HCT116 (cell line): Measurements from ENCODE around the gene IL31RA. TPM values are rescaled to one million over a fixed set of nuclear protein-coding genes. Genes with fewer than 3 reads are reported as not detected.

Source experiments
- ATAC-seq: fragments of 200-7000 bp; cut with Tn5 transposase; 2 replicates; pipeline ENCODE4 v1.9.1; 2020; ENCODE audit warnings: mild to moderate bottlenecking, moderate library complexity
- BruUV-seq: library from RNA; stranded (reverse); fragments of 400-500 nt; replicated peaks from 2 replicates; lab custom pipeline; 2021; lab: Mats Ljungman, UMichigan
- CTCF ChIA-PET: fragments of 300-600 bp; sonication (Branson Sonifier 250); formaldehyde crosslinking; loops from one replicate; lab custom pipeline; 2021; ENCODE audit warnings: antibody characterized with exemption; lab: Charles Lee
- POLR2A ChIA-PET: fragments of 300-600, 350-600 bp; sonication (Branson Sonifier 250); formaldehyde crosslinking; loops from one replicate; lab custom pipeline; 2021; ENCODE audit warnings: antibody characterized with exemption; lab: Charles Lee
- RAD21 ChIA-PET, 2 experiments: fragments of 300-600 bp; sonication (Branson Sonifier 250); formaldehyde crosslinking; loops; one replicate each; lab custom pipeline; 2023; ENCODE audit warnings: low total read pairs in 2 of 2; ENCODE audit not compliant: uncharacterized antibody in 2 of 2, unreplicated experiment in 2 of 2, low non-redundant PET in 1 of 2; lab: Charles Lee
- DNase-seq: peaks from one replicate; pipeline ENCODE4 v3.0.0-alpha.2; 2010; ENCODE audit warnings: low read depth, low spot score
- H2AFZ ChIP-seq: fragments of 200-600 bp; shearing (Covaris generic), sonication (generic); 2 replicates; pipeline ENCODE4 v1.6.1; 2017; ENCODE audit warnings: low read depth, mixed run types, mixed read lengths, antibody characterized with exemption, low read length; ENCODE audit not compliant: poor library complexity, severe bottlenecking
- H3K27ac ChIP-seq: 2 replicates; pipeline ENCODE4 v1.5.1; 2012; ENCODE audit warnings: low read depth, low read length
- H3K27me3 ChIP-seq: fragments of 200-600 bp; sonication (generic); 2 replicates; pipeline ENCODE4 v1.6.1; 2016; ENCODE audit warnings: mixed run types, low read length, mixed read lengths; ENCODE audit not compliant: insufficient read depth
- H3K36me3 ChIP-seq, 2 experiments: fragments of 200-500 bp in 1 of 2; fragments of 200-600 bp in 1 of 2; sonication (Bioruptor generic) in 1 of 2; sonication (generic) in 1 of 2; 2 replicates each; pipeline versions ENCODE4 v1.5.1 to v1.6.1; 2014 to 2016; ENCODE audit warnings: low read length in 2 of 2, inconsistent platforms in 1 of 2, mixed read lengths in 1 of 2, mixed run types in 1 of 2; ENCODE audit not compliant: insufficient read depth in 2 of 2, control insufficient read depth in 1 of 2
- H3K4me1 ChIP-seq, 2 experiments: fragments of 200-600 bp in 1 of 2; sonication (generic) in 1 of 2; 2 replicates each; pipeline versions ENCODE4 v1.5.1 to v1.6.1; 2012 to 2017; ENCODE audit warnings: low read length in 2 of 2, inconsistent platforms in 1 of 2, mild to moderate bottlenecking in 1 of 2, mixed read lengths in 1 of 2, mixed run types in 1 of 2, moderate library complexity in 1 of 2; ENCODE audit not compliant: insufficient read depth in 2 of 2, control insufficient read depth in 1 of 2
- H3K4me2 ChIP-seq: fragments of 200-600 bp; sonication (generic); 2 replicates; pipeline ENCODE4 v1.6.1; 2017; ENCODE audit warnings: mixed run types, low read length, mixed read lengths
- H3K4me3 ChIP-seq, 2 experiments: fragments of 200-600 bp in 1 of 2; sonication (generic) in 1 of 2; replicated peaks in 1 of 2; 2 replicates each; pipeline ENCODE4 v1.5.1; 2011 to 2016; ENCODE audit warnings: low read length in 2 of 2, control low read depth in 1 of 2, low read depth in 1 of 2, mild to moderate bottlenecking in 1 of 2, mixed read lengths in 1 of 2, mixed run types in 1 of 2
- H3K79me2 ChIP-seq: fragments of 200-600 bp; sonication (generic); 2 replicates; pipeline ENCODE4 v1.6.1; 2017; ENCODE audit warnings: mild to moderate bottlenecking, mixed run types, low read length, moderate library complexity, mixed read lengths; ENCODE audit not compliant: insufficient read depth
- H3K9ac ChIP-seq: fragments of 200-600 bp; sonication (generic); 2 replicates; pipeline ENCODE4 v1.6.1; 2016; ENCODE audit warnings: low read length, mixed read lengths
- H3K9me2 ChIP-seq: fragments of 200-600 bp; sonication (generic), shearing (Covaris generic); 2 replicates; pipeline ENCODE4 v1.6.1; 2017; ENCODE audit warnings: mixed run types, mild to moderate bottlenecking, moderate library complexity; ENCODE audit not compliant: insufficient read depth
- H3K9me3 ChIP-seq, 2 experiments: fragments of 200-500 bp in 1 of 2; fragments of 200-600 bp in 1 of 2; sonication (Bioruptor generic) in 1 of 2; sonication (generic) in 1 of 2; 2 replicates each; pipeline ENCODE4 v1.6.1; 2014 to 2017; ENCODE audit warnings: low read length in 2 of 2, mixed read lengths in 2 of 2, inconsistent platforms in 1 of 2, low read depth in 1 of 2, mild to moderate bottlenecking in 1 of 2, mixed run types in 1 of 2, moderate library complexity in 1 of 2; ENCODE audit not compliant: control insufficient read depth in 1 of 2, insufficient read depth in 1 of 2
- H4K20me1 ChIP-seq: fragments of 200-600 bp; sonication (generic), shearing (Covaris generic); 2 replicates; pipeline ENCODE4 v1.6.1; 2017; ENCODE audit warnings: mixed run types, mild to moderate bottlenecking, moderate library complexity; ENCODE audit not compliant: insufficient read depth
- CBX3 ChIP-seq: IDR thresholded peaks from 2 replicates; pipeline ENCODE4 v1.6.1; 2012; ENCODE audit warnings: low read depth
- MAX ChIP-seq: IDR thresholded peaks from 2 replicates; pipeline ENCODE4 v1.6.1; 2012
- POLR2A ChIP-seq: IDR thresholded peaks from 2 replicates; pipeline ENCODE4 v1.7.0; 2011; ENCODE audit warnings: borderline replicate concordance; ENCODE audit not compliant: insufficient read depth, insufficient read length; ENCODE audit errors: extremely low read depth
- POLR2AphosphoS5 ChIP-seq: IDR thresholded peaks from 2 replicates; pipeline ENCODE4 v1.6.1; 2011; ENCODE audit warnings: mild to moderate bottlenecking, low read depth, low read length, moderate library complexity
- REST ChIP-seq: IDR thresholded peaks from 2 replicates; pipeline ENCODE4 v1.6.1; 2012; ENCODE audit warnings: low read depth
- YY1 ChIP-seq: IDR thresholded peaks from 2 replicates; pipeline ENCODE4 v1.6.1; 2011; ENCODE audit warnings: low read length, low read depth, moderate library complexity, mild to moderate bottlenecking; ENCODE audit not compliant: insufficient replicate concordance; ENCODE audit errors: extremely low read depth
- ZFX ChIP-seq: fragments of 450-650 bp; IDR thresholded peaks from 2 replicates; pipeline ENCODE4 v1.6.1; 2017
- ZNF274 ChIP-seq: fragments of 200-500 bp; sonication (Bioruptor generic); IDR thresholded peaks from 2 replicates; pipeline ENCODE4 v1.6.1; 2014; ENCODE audit warnings: mild to moderate bottlenecking, low read depth, low read length, inconsistent platforms
- intact Hi-C: fragments of 100-400 bp; cut with micrococcal nuclease; formaldehyde crosslinking; loops from 2 replicates; pipeline ENCODE4 v1.10.0; 2022
- total RNA-seq: library from RNA; stranded (reverse); gene quantifications from one replicate; pipeline ENCODE4 v1.2.1, GENCODE V29; 2021; ENCODE audit not compliant: unreplicated experiment
- TF ChIP-seq, protein P1 (sequence below): IDR thresholded peaks from 2 replicates; pipeline ENCODE4 v1.6.1; 2012

Gene IL31RA
- total RNA-seq, 1 experiment from 2014 or later = 0.59 TPM

DNA sequence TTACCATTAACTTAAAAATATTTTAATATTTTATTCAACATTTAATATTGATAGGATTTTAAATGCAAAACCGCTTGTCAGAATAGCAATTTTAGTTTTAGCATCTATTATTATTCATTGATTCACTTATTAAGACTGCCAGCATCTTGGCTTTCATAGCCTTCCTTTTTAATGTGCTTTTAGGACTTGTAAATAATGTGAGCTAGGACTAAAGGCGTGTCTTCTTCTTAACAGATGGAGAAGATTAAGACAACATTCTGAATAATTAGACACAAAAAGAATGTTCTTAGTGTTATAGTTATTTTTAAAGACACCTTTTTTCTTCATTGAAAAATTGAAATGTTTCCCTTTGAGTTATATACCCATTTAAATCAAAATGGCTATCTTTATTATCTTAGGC lies 6.9 kb downstream of the IL31RA start (continued):
- TF ChIP-seq REST (no peak), POLR2A (no peak), ZFX (no peak)
- TF ChIP-seq, protein P1, sequence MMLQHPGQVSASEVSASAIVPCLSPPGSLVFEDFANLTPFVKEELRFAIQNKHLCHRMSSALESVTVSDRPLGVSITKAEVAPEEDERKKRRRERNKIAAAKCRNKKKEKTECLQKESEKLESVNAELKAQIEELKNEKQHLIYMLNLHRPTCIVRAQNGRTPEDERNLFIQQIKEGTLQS = no peak

DNA sequence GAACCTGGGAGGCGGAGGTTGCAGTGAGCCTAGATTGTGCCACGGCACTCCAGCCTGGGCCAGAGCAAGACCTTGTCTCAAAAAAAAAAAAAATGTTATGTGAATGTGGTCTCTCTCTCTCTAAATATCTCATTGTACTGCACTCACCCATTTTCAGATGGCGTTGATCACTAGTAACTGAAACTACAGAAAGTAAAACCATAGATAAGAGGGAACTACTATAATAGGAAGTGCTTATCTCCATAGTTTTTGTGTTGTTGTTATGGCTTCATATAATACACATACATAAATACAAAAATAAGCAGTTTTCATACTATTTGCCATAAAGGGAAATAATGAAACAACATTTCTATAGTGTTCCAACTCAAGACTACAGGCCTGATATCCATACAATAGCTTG lies 9.1 kb downstream of the IL31RA start:
- TF ChIP-seq MAX (no peak), CBX3 (no peak), YY1 (no peak), ZNF274 (no peak), ZFX (no peak), REST (no peak), POLR2AphosphoS5 (no peak)
- ChIA-PET CTCF (no interaction called here), RAD21 (no interaction called here), POLR2A (no interaction called here)
- Histone ChIP-seq H3K36me3 (no peaks in the 10 kb centered on the region), H2AFZ (no peak overlapping the region), H3K4me3 (no peak overlapping the region), H3K4me2 (no peak overlapping the region), H3K4me1 (no peaks in the 10 kb centered on the region), H3K79me2 (no peaks in the 10 kb centered on the region), H3K9ac (no peak overlapping the region), H3K9me3 (no peaks in the 10 kb centered on the region), H4K20me1 (no peaks in the 10 kb centered on the region), H3K27ac (no peak overlapping the region), H3K27me3 (no peaks in the 10 kb centered on the region), H3K9me2 (no peaks in the 10 kb centered on the region)
- DNase-seq (no peak), ATAC-seq (no peak)
- no TSS peak for BruUV-seq
- intact Hi-C loops = no loop called here
